Stomach smooth muscle (tissue), 2 donors: Measurements from ENCODE around the gene PNMA8B.

Experiments
- H3K27ac ChIP-seq: one replicate; pipeline ENCODE4 v1.7.0; 2013; ENCODE audit warnings: mild to moderate bottlenecking, low read length, inconsistent platforms
- H3K27me3 ChIP-seq, 2 donors: one replicate each; pipeline ENCODE4 v1.7.0; 2013; ENCODE audit warnings: low read length in 2 of 2; ENCODE audit not compliant: insufficient read depth in 2 of 2, control insufficient read depth in 1 of 2
- H3K36me3 ChIP-seq, 2 donors: one replicate each; pipeline ENCODE4 v1.7.0; 2013; ENCODE audit warnings: low read length in 2 of 2; ENCODE audit not compliant: control insufficient read depth in 2 of 2, insufficient read depth in 2 of 2
- H3K4me1 ChIP-seq: one replicate; pipeline ENCODE4 v1.7.0; 2013; ENCODE audit warnings: low read length; ENCODE audit not compliant: control insufficient read depth, insufficient read depth
- H3K4me3 ChIP-seq, 2 donors: one replicate each; pipeline ENCODE4 v1.7.0; 2013; ENCODE audit warnings: low read length in 2 of 2
- H3K9ac ChIP-seq, 2 donors: one replicate each; pipeline ENCODE4 v1.7.0; 2013; ENCODE audit warnings: low read length in 2 of 2, mild to moderate bottlenecking in 1 of 2
- H3K9me3 ChIP-seq, 2 donors: one replicate each; pipeline ENCODE4 v1.7.0; 2013; ENCODE audit warnings: low read length in 2 of 2; ENCODE audit not compliant: control insufficient read depth in 2 of 2
- donor health status: healthy.
- donor health status: Pancreatic carcinoma.

Gene PNMA8B

GRCh38 chr19:46471811-46472543 is 23.7 kb downstream of the PNMA8B start:
- H3K9ac ChIP-seq = peak overlapping the region; percentile 41 to 62

GRCh38 chr19:46471116-46471733 is 24.4 kb downstream of the PNMA8B start, which contains the start of gene PNMA8A:
TSS of gene PNMA8A (minus strand) at chr19:46471563. CDS start at chr19:46471035, 528 bp downstream.
- H3K27ac ChIP-seq = peak within 1 kb of the TSS; percentile 53
- H3K36me3 ChIP-seq = no peaks in the 10 kb centered on the region
- no peaks in the 10 kb centered on the region for H3K9me3 ChIP-seq
- H3K4me1 ChIP-seq = peaks cover 18% of the 10 kb centered on the region
- peaks cover 0 to 3% of the 10 kb centered on the region in 2 donors for H3K27me3 ChIP-seq
- H3K4me3 ChIP-seq = peak within 1 kb of the TSS; percentile 27 to 74
- H3K9ac ChIP-seq = peak within 1 kb of the TSS; percentile 41 to 62

More at GRCh38 chr19:46471811-46472543, 23.7 kb downstream of the PNMA8B start:
- no peaks in the 10 kb centered on the region for H3K9me3 ChIP-seq
- peak overlapping the region; percentile 27 to 74 for H3K4me3 ChIP-seq
- H3K4me1 ChIP-seq = peaks cover 18% of the 10 kb centered on the region
- no peaks in the 10 kb centered on the region for H3K36me3 ChIP-seq
- H3K27ac ChIP-seq = peak overlapping the region; percentile 41
- H3K27me3 ChIP-seq = peaks cover 0 to 3% of the 10 kb centered on the region in 2 donors

- H3K9ac ChIP-seq = no peak overlapping the region
Measured at GRCh38 chr19:46470376-46470775, 25.3 kb downstream of the PNMA8B start.

GRCh38 chr19:46469541-46470185 is 26.0 kb downstream of the PNMA8B start:
- Histone ChIP-seq H3K4me1 (peaks cover 18% of the 10 kb centered on the region), H3K36me3 (no peaks in the 10 kb centered on the region), H3K4me3 (no peak overlapping the region), H3K9me3 (no peaks in the 10 kb centered on the region), H3K9ac (no peak overlapping the region), H3K27me3 (peaks cover 0 to 3% of the 10 kb centered on the region in 2 donors), H3K27ac (no peak overlapping the region)

More at GRCh38 chr19:46470376-46470775, 25.3 kb downstream of the PNMA8B start:
- H3K9me3 ChIP-seq = no peaks in the 10 kb centered on the region
- H3K27me3 ChIP-seq = peaks cover 0 to 3% of the 10 kb centered on the region in 2 donors
- no peaks in the 10 kb centered on the region for H3K36me3 ChIP-seq
- no peak overlapping the region for H3K4me3 ChIP-seq
- no peak overlapping the region for H3K27ac ChIP-seq
- H3K4me1 ChIP-seq = peaks cover 18% of the 10 kb centered on the region

GRCh38 chr19:46466536-46467196 is 29.0 kb downstream of the PNMA8B start:
- Histone ChIP-seq H3K4me3 (no peak overlapping the region), H3K9ac (no peak overlapping the region), H3K36me3 (no peaks in the 10 kb centered on the region), H3K27me3 (no peaks in the 10 kb centered on the region), H3K9me3 (no peaks in the 10 kb centered on the region), H3K4me1 (peaks cover 13% of the 10 kb centered on the region), H3K27ac (no peak overlapping the region)

- Histone ChIP-seq H3K4me1 (no peaks in the 10 kb centered on the region), H3K9me3 (no peaks in the 10 kb centered on the region), H3K4me3 (no peak overlapping the region), H3K27ac (no peak overlapping the region), H3K9ac (no peak overlapping the region), H3K36me3 (no peaks in the 10 kb centered on the region), H3K27me3 (no peaks in the 10 kb centered on the region)
Measured at GRCh38 chr19:46463516-46463915, 32.2 kb downstream of the PNMA8B start.

- Histone ChIP-seq H3K9ac (no peak overlapping the region), H3K36me3 (no peaks in the 10 kb centered on the region), H3K9me3 (no peaks in the 10 kb centered on the region), H3K4me3 (no peak overlapping the region), H3K27me3 (peaks cover 0 to 5% of the 10 kb centered on the region in 2 donors), H3K27ac (no peak overlapping the region), H3K4me1 (no peaks in the 10 kb centered on the region)
Measured at GRCh38 chr19:46461537-46461936, 34.1 kb downstream of the PNMA8B start.

GRCh38 chr19:46460981-46461380 is 34.7 kb downstream of the PNMA8B start:
- no peaks in the 10 kb centered on the region for H3K36me3 ChIP-seq

GRCh38 chr19:46460055-46460454 is 35.6 kb downstream of the PNMA8B start:
- H3K4me1 ChIP-seq = no peaks in the 10 kb centered on the region
- H3K27me3 ChIP-seq = peaks cover 0 to 5% of the 10 kb centered on the region in 2 donors
- no peak overlapping the region for H3K9ac ChIP-seq
- no peak overlapping the region for H3K4me3 ChIP-seq
- H3K36me3 ChIP-seq = no peaks in the 10 kb centered on the region
- no peak overlapping the region for H3K27ac ChIP-seq
- H3K9me3 ChIP-seq = no peaks in the 10 kb centered on the region

More at GRCh38 chr19:46460981-46461380, 34.7 kb downstream of the PNMA8B start:
- Histone ChIP-seq H3K9me3 (no peaks in the 10 kb centered on the region), H3K27me3 (peaks cover 0 to 5% of the 10 kb centered on the region in 2 donors), H3K27ac (no peak overlapping the region), H3K9ac (no peak overlapping the region), H3K4me3 (no peak overlapping the region), H3K4me1 (no peaks in the 10 kb centered on the region)

- Histone ChIP-seq H3K9ac (no peak overlapping the region), H3K9me3 (no peaks in the 10 kb centered on the region), H3K27ac (no peak overlapping the region), H3K36me3 (no peaks in the 10 kb centered on the region), H3K27me3 (peaks cover 0 to 5% of the 10 kb centered on the region in 2 donors), H3K4me1 (no peaks in the 10 kb centered on the region), H3K4me3 (no peak overlapping the region)
Measured at GRCh38 chr19:46456930-46457329, 38.7 kb downstream of the PNMA8B start.
